B cell (primary cell): Measurements from ENCODE around the gene CDKAL1. TPM values are rescaled to one million over a fixed set of nuclear protein-coding genes. Genes with fewer than 3 reads are reported as not detected.

Experiments
- ATAC-seq: fragments of 200-7000 bp; cut with Tn5 transposase; one replicate; pipeline ENCODE4 v1.10.0; 2021; ENCODE audit warnings: low read depth, mild to moderate bottlenecking, moderate number of reproducible peaks, moderate library complexity
- CTCF ChIA-PET: fragments of 350-600 bp; sonication (Branson Sonifier 250); formaldehyde crosslinking; loops from one replicate; lab custom pipeline; 2021; ENCODE audit warnings: antibody characterized with exemption, inconsistent platforms; lab: Charles Lee
- POLR2A ChIA-PET: fragments of 350-600 bp; sonication (Branson Sonifier 250); formaldehyde crosslinking; loops from one replicate; lab custom pipeline; 2021; ENCODE audit warnings: antibody characterized with exemption; lab: Charles Lee
- DNase-seq: peaks from one replicate; pipeline ENCODE4 v3.0.0; 2013
- H2AFZ ChIP-seq: 2 replicates; pipeline ENCODE4 v1.6.1; 2012; ENCODE audit warnings: mild to moderate bottlenecking, low read depth, low read length; ENCODE audit not compliant: insufficient read depth, poor library complexity, severe bottlenecking
- H3K27ac ChIP-seq, 2 donors: 1 replicate in 1 of 2; 2 replicates in 1 of 2; pipeline ENCODE4 v1.5.1; 2012 to 2013; ENCODE audit warnings: low read length in 2 of 2, mild to moderate bottlenecking in 2 of 2, moderate library complexity in 1 of 2
- H3K27me3 ChIP-seq, 4 experiments: fragments of 200-600 bp in 1 of 4; sonication (generic) in 1 of 4; replicated peaks in 1 of 4; 1 replicate in 2 of 4; 2 replicates in 2 of 4; pipeline versions ENCODE4 v1.6.1 to v1.7.0; 2013 to 2016; ENCODE audit warnings: low read length in 3 of 4, mild to moderate bottlenecking in 2 of 4, mixed read lengths in 1 of 4, moderate library complexity in 1 of 4; ENCODE audit not compliant: insufficient read depth in 4 of 4, control insufficient read depth in 3 of 4; ENCODE audit errors: control extremely low read depth in 1 of 4
- H3K36me3 ChIP-seq, 2 experiments: replicated peaks in 1 of 2; 1 replicate in 1 of 2; 2 replicates in 1 of 2; pipeline versions ENCODE4 v1.6.1 to v1.7.1; 2013; ENCODE audit warnings: low read length in 1 of 2; ENCODE audit not compliant: insufficient read depth in 2 of 2, control insufficient read depth in 1 of 2; ENCODE audit errors: control extremely low read depth in 1 of 2, extremely low read depth in 1 of 2
- H3K4me1 ChIP-seq, 2 donors: fragments of 200-600 bp in 1 of 2; sonication (generic) in 1 of 2; 1 replicate in 1 of 2; 2 replicates in 1 of 2; pipeline versions ENCODE4 v1.5.1 to v1.6.1; 2013 to 2017; ENCODE audit warnings: low read length in 2 of 2; ENCODE audit not compliant: control insufficient read depth in 2 of 2, insufficient read depth in 2 of 2
- H3K4me2 ChIP-seq: replicated peaks from 2 replicates; pipeline ENCODE3; 2012; ENCODE audit warnings: mild to moderate bottlenecking, low read depth, low read length; ENCODE audit not compliant: poor library complexity, severe bottlenecking
- H3K4me3 ChIP-seq, 5 experiments: fragments of 200-600 bp in 1 of 5; sonication (generic) in 1 of 5; 1 replicate in 3 of 5; 2 replicates in 2 of 5; pipeline versions ENCODE4 v1.5.1 to v1.7.0; 2011 to 2016; ENCODE audit warnings: low read length in 4 of 5, mild to moderate bottlenecking in 4 of 5, low read depth in 2 of 5, control low read depth in 1 of 5, moderate library complexity in 1 of 5; ENCODE audit not compliant: insufficient read depth in 1 of 5; ENCODE audit errors: control extremely low read depth in 1 of 5, extremely low read depth in 1 of 5
- H3K79me2 ChIP-seq: fragments of 200-600 bp; sonication (generic); one replicate; pipeline ENCODE4 v1.6.0; 2016; ENCODE audit warnings: low read length; ENCODE audit not compliant: control insufficient read depth, insufficient read depth
- H3K9ac ChIP-seq: fragments of 200-600 bp; sonication (generic); 2 replicates; pipeline ENCODE4 v1.6.1; 2017; ENCODE audit warnings: mild to moderate bottlenecking, low read length, moderate library complexity
- H3K9me3 ChIP-seq, 3 donors: one replicate each; pipeline versions ENCODE4 v1.6.1 to v1.7.1; 2013; ENCODE audit warnings: low read length in 2 of 3; ENCODE audit not compliant: control insufficient read depth in 2 of 3, insufficient read depth in 1 of 3; ENCODE audit errors: control extremely low read depth in 1 of 3
- H4K20me1 ChIP-seq: 2 replicates; pipeline ENCODE4 v1.6.0; 2012; ENCODE audit warnings: mild to moderate bottlenecking, low read length; ENCODE audit not compliant: insufficient read depth, control insufficient read depth, poor library complexity, severe bottlenecking
- H3K27ac Mint-ChIP-seq: one replicate; pipeline ENCODE4 v1.8.0; 2021; ENCODE audit warnings: mixed read lengths
- H3K27me3 Mint-ChIP-seq: one replicate; pipeline ENCODE4 v1.8.0; 2021; ENCODE audit warnings: mixed read lengths
- H3K4me1 Mint-ChIP-seq: one replicate; pipeline ENCODE4 v1.8.0; 2021; ENCODE audit warnings: mixed read lengths
- H3K4me3 Mint-ChIP-seq: one replicate; pipeline ENCODE4 v1.8.0; 2021; ENCODE audit warnings: mixed read lengths
- H3K9me3 Mint-ChIP-seq: one replicate; pipeline ENCODE4 v1.8.0; 2022; ENCODE audit warnings: mixed read lengths; ENCODE audit not compliant: insufficient read depth
- EZH2 ChIP-seq: IDR thresholded peaks from 2 replicates; pipeline ENCODE4 v1.6.1; 2012; ENCODE audit warnings: borderline replicate concordance, low read depth, mild to moderate bottlenecking, moderate library complexity, low read length; ENCODE audit not compliant: insufficient read depth, poor library complexity, severe bottlenecking
- WGBS: methylation state at CpG from one replicate; pipeline ENCODE4 v1.1.5; 2013; ENCODE audit warnings: missing lambda C conversion rate; ENCODE audit not compliant: insufficient coverage; 5-methylcytosine and 5-hydroxymethylcytosine counted together
- intact Hi-C: fragments of 100-400 bp; cut with micrococcal nuclease; formaldehyde crosslinking; loops from one replicate; pipeline ENCODE4 v1.10.0; 2022
- polyA plus RNA-seq: library from polyadenylated mRNA; depleted of rRNA; stranded (reverse); fragments of >200 nt; gene quantifications from 2 replicates; pipeline ENCODE4 v1.2.3, GENCODE V29; 2012
- total RNA-seq, 2 donors: library from RNA; stranded (reverse); fragments of 120-200 nt in 1 of 2; gene quantifications; 1 replicate in 1 of 2; 2 replicates in 1 of 2; pipeline versions ENCODE4 v1.2.3 to v1.2.4, GENCODE V29; 2013 to 2022
- TF ChIP-seq, protein P1 (sequence below): fragments of 200-600 bp; IDR thresholded peaks from one replicate; pipeline ENCODE4 v1.8.0; 2022; ENCODE audit warnings: antibody characterized with exemption, mild to moderate bottlenecking

CDKAL1 gene
- total and polyA plus RNA-seq, 2 donors (not counting 1 experiment from before 2014, with no cell fraction given), result 6.1 to 33.3 TPM

DNA sequence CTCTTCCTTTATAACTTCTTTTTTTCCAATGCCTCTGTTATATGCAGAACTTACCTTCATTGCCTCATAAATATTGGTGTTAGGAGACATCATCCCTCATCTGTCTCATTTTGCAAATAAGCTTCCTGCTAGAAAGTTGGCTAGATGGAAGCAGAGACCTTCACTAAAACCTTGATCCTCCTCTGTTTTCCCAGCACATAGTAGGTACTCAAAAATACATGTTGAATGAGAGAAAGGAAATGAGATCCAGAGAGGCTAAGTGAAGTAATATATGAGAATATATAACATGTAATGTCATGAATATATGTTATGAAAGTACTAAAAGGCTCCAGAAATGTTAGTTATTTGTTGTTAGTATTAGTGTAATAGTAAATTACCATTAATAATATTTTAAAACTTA lies 91.9 kb downstream of the CDKAL1 start:
- ChIA-PET CTCF (no interaction called here), POLR2A (no interaction called here)
- no peaks in the 10 kb centered on the region for H3K36me3 ChIP-seq
- H3K27ac ChIP-seq, result no peak overlapping the region
- H3K4me3 ChIP-seq, result no peak overlapping the region
- Mint-ChIP-seq H3K27ac (no peak overlapping the region), H3K4me3 (no peak overlapping the region), H3K4me1 (peaks cover 20% of the 10 kb centered on the region), H3K9me3 (no peaks in the 10 kb centered on the region), H3K27me3 (no peaks in the 10 kb centered on the region)
- no peak for TF ChIP-seq EZH2
- TF ChIP-seq, protein P1, sequence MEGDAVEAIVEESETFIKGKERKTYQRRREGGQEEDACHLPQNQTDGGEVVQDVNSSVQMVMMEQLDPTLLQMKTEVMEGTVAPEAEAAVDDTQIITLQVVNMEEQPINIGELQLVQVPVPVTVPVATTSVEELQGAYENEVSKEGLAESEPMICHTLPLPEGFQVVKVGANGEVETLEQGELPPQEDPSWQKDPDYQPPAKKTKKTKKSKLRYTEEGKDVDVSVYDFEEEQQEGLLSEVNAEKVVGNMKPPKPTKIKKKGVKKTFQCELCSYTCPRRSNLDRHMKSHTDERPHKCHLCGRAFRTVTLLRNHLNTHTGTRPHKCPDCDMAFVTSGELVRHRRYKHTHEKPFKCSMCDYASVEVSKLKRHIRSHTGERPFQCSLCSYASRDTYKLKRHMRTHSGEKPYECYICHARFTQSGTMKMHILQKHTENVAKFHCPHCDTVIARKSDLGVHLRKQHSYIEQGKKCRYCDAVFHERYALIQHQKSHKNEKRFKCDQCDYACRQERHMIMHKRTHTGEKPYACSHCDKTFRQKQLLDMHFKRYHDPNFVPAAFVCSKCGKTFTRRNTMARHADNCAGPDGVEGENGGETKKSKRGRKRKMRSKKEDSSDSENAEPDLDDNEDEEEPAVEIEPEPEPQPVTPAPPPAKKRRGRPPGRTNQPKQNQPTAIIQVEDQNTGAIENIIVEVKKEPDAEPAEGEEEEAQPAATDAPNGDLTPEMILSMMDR, result no peak
- H3K4me1 ChIP-seq, result no peaks in the 10 kb centered on the region
- peaks cover 3% of the 10 kb centered on the region for H3K79me2 ChIP-seq
- no peak overlapping the region for H3K4me2 ChIP-seq
- H4K20me1 ChIP-seq, result no peaks in the 10 kb centered on the region
- DNase-seq (no peak), ATAC-seq (no peak)
- intact Hi-C loops, result no loop called here
- H3K9me3 ChIP-seq, result no peaks in the 10 kb centered on the region
- no peak overlapping the region for H3K9ac ChIP-seq
- H2AFZ ChIP-seq, result no peak overlapping the region
- H3K27me3 ChIP-seq, result no peaks in the 10 kb centered on the region

DNA sequence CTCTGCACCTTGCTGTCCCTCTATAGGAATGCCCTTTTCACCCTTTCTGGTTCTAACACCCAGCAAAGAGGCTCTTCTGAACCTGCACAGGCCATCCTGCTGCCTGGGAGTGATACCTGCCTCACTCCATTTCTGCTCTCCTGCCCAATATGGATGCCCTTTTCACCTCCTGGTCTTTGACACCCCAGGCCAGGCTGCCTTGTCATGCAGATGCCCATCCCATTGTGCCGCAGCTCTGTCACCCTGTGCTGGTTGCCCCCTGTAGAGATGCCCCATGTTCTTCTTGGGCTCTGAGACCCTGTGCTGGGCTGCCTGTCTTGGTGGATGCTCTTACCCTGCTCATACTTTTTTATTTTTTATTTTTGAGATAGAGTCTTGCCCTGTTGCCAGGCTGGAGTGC lies 95.3 kb downstream of the CDKAL1 start:
- POLR2A ChIA-PET, result no interaction called here
- H3K27me3 Mint-ChIP-seq, result no peaks in the 10 kb centered on the region

More for the DNA sequence above, 95.3 kb downstream of the CDKAL1 start:
- H3K27ac Mint-ChIP-seq, result no peak overlapping the region
- no peaks in the 10 kb centered on the region for H3K79me2 ChIP-seq
- no peak for ATAC-seq
- H3K4me2 ChIP-seq, result no peak overlapping the region
- peaks cover 20% of the 10 kb centered on the region for H3K4me1 Mint-ChIP-seq
- H3K4me1 ChIP-seq, result no peaks in the 10 kb centered on the region
- no peak overlapping the region for H3K9ac ChIP-seq
- H3K27ac ChIP-seq, result no peak overlapping the region
- H4K20me1 ChIP-seq, result no peaks in the 10 kb centered on the region
- H3K4me3 Mint-ChIP-seq, result no peak overlapping the region
- CTCF ChIA-PET, result no interaction called here
- H2AFZ ChIP-seq, result no peak overlapping the region
- H3K27me3 ChIP-seq, result no peaks in the 10 kb centered on the region
- DNase-seq, result no peak
- intact Hi-C loops, result no loop called here
- H3K36me3 ChIP-seq, result peaks cover 0 to 1% of the 10 kb centered on the region in 2 experiments
- WGBS, result no CpG with 5 or more reads among the region's 1 CpG
- no peak overlapping the region for H3K4me3 ChIP-seq
- no peaks in the 10 kb centered on the region for H3K9me3 ChIP-seq
- TF ChIP-seq, protein P1, result no peak
- TF ChIP-seq EZH2, result no peak
- H3K9me3 Mint-ChIP-seq, result no peaks in the 10 kb centered on the region
